Fibroblast of mammary gland (primary cell): ENCODE results near the gene OAF.
"Not testable (repeated sequence)": the region's sequence is repeated elsewhere in the genome, so short reads cannot be mapped to it uniquely, and the experiment has no call there.

Experiments
- DNase-seq: peaks from one replicate; pipeline ENCODE4 v3.0.0-alpha.2; 2010; ENCODE audit warnings: low read depth
- H3K4me3 ChIP-seq: 2 replicates; pipeline ENCODE4 v1.5.1; 2011; ENCODE audit warnings: low read depth, mild to moderate bottlenecking, low read length, moderate library complexity; ENCODE audit not compliant: control insufficient read depth
- TF ChIP-seq, protein P1 (sequence below): conservative IDR thresholded peaks from 2 replicates; pipeline ENCODE4 v1.5.1; 2011; ENCODE audit warnings: low read depth, low read length, inconsistent platforms; ENCODE audit not compliant: control insufficient read depth, insufficient read depth

Gene OAF

DNA sequence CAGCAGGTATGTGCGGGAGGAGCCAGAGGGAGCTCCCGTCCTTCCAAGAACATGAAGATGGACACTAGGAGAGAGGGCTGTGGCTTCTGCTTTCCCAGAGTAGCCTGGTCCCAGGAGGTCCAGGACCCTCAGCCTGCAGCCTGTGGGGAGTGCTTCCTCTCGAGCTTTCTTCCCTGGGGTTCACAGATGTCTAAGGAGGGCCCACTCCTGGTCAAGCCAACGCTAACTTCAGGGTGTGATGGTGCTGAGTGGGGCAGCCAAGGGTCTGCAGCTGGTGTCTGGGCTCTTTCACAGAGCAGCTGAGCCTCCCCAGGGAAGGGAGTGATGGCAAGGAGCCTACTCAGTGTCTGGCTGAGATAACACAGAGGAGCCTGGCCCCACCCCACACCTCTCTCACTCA lies 32.4 kb downstream of the OAF start:
- no peak for DNase-seq
- TF ChIP-seq, protein P1, sequence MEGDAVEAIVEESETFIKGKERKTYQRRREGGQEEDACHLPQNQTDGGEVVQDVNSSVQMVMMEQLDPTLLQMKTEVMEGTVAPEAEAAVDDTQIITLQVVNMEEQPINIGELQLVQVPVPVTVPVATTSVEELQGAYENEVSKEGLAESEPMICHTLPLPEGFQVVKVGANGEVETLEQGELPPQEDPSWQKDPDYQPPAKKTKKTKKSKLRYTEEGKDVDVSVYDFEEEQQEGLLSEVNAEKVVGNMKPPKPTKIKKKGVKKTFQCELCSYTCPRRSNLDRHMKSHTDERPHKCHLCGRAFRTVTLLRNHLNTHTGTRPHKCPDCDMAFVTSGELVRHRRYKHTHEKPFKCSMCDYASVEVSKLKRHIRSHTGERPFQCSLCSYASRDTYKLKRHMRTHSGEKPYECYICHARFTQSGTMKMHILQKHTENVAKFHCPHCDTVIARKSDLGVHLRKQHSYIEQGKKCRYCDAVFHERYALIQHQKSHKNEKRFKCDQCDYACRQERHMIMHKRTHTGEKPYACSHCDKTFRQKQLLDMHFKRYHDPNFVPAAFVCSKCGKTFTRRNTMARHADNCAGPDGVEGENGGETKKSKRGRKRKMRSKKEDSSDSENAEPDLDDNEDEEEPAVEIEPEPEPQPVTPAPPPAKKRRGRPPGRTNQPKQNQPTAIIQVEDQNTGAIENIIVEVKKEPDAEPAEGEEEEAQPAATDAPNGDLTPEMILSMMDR = no peak
- no peak overlapping the region for H3K4me3 ChIP-seq

DNA sequence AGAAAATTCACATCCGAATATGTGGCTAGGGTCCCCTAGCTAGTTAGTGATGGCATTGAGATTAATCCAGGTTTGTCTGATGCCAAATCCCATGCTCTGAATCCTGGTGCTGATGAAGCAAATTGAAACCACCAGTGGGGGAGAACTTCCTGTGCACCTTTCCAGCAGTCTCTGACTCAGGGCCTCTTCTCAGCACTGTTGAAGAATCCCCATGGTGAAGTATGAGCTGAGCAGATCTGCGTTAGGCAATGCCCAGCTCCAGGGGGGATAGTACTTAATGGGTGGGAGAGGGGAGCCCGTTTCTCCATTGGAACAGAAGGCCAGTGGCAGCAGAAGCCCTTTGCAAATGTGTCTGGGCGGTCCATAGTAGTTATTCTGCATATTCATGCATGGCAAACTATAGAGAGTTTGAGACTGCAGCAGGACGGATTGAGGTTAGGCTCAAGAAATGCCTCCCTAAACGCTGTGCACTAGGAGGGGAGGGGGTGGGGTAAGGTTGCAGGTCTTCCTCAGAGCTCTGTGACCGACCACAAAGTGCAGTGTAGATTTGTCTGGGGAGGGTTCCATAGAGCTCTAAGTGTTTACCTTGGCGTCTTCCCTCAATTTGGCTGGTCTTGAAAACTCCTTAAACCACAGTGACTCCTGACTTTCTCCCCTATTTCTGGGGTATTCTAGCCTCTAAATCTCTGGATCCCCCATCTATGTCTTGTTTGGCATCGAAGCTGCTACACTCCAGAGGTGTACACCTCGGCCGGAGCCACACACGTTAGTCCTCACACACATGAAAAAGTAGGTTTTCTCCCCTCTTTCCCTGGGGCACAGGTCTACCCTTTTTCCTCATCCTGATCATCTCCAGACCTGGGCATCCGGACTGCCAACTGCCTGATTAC lies 33.9 kb downstream of the OAF start:
- DNase-seq = peak; percentile 29
- H3K4me3 ChIP-seq = no peak overlapping the region
- TF ChIP-seq, protein P1 = no peak

GRCh38 chr11:120245434-120245833 lies 34.6 kb downstream of the OAF start:
- TF ChIP-seq, protein P1 = no peak
- no peak overlapping the region for H3K4me3 ChIP-seq
- DNase-seq = no peak

GRCh38 chr11:120248551-120249278 lies 37.9 kb downstream of the OAF start:
- no peak overlapping the region for H3K4me3 ChIP-seq
- TF ChIP-seq, protein P1 = no peak
- DNase-seq = peak; percentile 73

- TF ChIP-seq, protein P1 = no peak
- no peak overlapping the region for H3K4me3 ChIP-seq
- DNase-seq = peak; percentile 15
Measured at GRCh38 chr11:120249279-120250262, 38.7 kb downstream of the OAF start.

- not testable (repeated sequence) for H3K4me3 ChIP-seq, DNase-seq
Measured at GRCh38 chr11:120253377-120253776, 42.5 kb downstream of the OAF start.
